HG03520 (cell line): ENCODE results near the gene UGT8.
"Not testable (repeated sequence)": the region's sequence is repeated elsewhere in the genome, so short reads cannot be mapped to it uniquely, and the experiment has no call there.

ENCODE experiments used
- ATAC-seq: cut with Tn5 transposase; IDR thresholded peaks from one replicate; pipeline ENCODE4 v1.9.1; 2021; ENCODE audit warnings: mild to moderate bottlenecking, moderate library complexity; ENCODE audit not compliant: unreplicated experiment

UGT8 gene

GRCh38 chr4:114598191-114599121, at the start of gene UGT8:
Gene UGT8, plus strand, starts transcription at chr4:114598807. Its CDS starts 24,074 bp downstream, at chr4:114622881.
- peak; percentile 38 for ATAC-seq

DNA sequence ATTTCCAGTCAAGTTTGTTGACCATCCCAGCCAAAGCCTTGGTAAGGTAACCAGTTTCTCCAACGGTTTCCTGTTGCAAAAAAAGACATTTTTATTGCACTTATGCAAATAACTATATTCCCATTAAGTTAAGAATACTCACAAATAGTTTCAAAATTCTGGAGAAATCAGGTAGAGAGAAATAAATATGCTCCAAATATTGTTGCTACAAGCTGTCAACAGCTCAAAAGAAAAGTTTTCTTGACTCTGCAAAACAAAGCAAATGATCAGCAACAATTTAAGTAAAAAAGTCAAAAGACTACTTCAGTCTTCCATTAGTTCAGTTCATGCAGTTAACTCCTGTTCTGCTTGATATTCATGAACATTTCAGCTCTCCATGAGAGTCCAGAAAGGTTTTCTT, 49.0 kb upstream of the UGT8 start:
- no peak for ATAC-seq

- ATAC-seq: no peak
Observed at GRCh38 chr4:114558446-114559020, 40.1 kb upstream of the UGT8 start.

DNA sequence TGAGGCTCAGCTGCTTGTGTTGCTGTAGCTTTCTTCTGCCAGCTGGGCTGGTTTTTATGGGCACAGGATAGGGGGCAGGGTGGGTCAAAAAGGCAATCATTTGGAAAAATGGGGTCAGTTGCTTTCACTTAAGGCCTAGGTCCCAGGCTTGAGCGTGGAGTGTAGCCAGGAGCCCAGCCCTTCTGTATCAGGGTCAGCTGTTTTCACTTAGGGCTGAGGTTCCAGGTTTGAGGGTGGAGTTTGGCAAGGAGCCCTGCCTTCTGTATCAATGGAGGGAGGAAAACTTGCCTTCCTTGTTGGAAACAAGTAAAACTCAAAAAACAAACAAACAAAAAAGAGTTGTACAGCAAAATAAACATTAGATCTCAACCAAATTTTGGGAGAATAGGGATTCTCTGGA, 37.0 kb upstream of the UGT8 start:
- ATAC-seq: no peak

GRCh38 chr4:114562176-114562904, 36.3 kb upstream of the UGT8 start:
- ATAC-seq: no peak

DNA sequence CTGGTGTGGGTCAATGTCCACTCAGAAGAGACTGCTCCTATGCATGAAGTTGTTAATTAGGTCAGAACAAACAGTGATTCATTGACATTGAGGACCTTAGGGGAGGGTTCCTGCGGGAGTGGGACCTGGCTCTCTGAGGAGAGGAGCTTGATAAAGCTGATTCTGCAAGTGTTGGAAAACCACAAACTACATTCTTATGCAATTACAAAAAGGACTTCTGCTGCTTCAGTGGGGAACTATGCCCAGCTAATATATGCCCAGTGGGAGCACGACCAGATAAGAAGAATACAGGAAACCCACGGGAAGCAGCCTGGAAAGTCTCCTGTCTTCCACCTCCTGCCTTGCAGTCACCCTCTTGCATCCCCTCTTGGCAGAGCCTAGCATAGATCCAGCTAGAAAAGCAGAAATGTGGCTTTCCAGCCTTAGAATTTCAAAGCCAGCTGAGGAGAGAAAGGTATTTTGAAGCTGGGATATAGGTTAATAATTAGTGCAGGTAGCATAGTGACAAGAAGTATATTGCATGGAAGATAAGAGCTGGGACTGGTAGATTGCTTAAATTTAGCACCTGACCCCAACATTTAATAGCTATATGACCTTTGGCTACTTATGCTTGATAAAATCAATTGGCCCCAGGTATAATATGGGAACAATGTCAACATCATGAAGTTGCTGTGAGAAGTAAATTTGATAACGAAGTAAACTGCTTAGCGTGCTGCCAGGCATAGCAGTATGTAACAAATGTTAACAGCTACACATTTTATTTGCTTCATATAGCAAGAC, 34.9 kb upstream of the UGT8 start:
- no peak for ATAC-seq

DNA sequence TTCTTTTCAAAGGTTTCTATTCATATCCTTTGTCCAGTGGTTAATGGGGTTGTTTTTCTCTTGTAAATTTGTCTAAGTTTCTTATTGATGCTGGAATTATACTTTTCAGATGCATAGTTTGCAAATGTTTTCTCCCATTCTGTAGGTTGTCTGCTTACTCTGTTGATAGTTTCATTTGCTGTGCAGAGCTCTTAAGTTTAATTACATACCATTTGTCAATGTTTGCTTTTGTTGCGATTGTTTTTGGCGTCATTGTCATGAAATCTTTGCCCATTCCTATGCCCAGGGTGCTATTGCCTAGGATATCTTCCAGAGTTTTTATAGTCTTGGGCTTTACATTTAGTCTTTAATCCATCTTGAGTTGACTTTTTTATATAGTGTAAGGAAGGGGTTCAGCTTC, 21.2 kb upstream of the UGT8 start:
- no peak for ATAC-seq

DNA sequence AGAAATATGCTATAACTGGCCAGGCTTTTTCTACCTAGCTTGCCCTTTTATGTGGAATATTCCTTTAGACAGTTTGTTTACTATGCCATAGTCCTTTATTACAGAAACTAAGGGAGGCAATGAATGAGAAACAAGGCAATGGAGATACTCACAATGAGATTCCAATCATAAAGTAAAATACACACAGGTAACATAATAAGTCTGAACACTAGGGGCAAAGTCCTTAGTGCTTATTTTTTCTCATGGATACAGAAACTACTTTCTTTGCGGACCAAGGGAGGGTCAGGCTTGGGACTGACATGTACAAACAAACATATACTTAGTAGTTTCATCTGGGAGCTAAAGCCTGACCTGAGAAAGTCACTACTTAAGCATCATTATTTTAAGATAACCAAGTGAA, 16.0 kb upstream of the UGT8 start:
- no peak for ATAC-seq

DNA sequence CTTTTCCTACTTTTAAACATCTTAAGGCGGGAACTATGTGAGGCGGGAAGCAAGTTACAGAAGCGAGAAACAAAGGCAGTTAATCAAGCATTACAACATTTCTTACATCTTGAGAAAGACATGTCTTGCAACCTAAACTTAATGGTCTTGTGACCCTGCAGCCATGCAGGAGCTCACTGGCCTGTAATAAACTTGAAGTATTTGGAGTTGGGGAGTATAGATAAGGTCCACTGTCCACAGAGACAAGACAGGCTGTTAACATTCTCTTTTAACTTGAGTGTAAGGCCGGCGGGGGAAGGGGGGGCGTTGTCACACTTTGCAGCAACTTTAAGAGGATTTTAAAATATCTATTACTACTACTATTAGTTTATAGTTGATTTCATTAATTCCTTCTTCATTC, 10.3 kb upstream of the UGT8 start:
- no peak for ATAC-seq

GRCh38 chr4:114590360-114590759, 8.2 kb upstream of the UGT8 start:
- not testable (repeated sequence) for ATAC-seq

GRCh38 chr4:114593526-114593925, 5.1 kb upstream of the UGT8 start:
- ATAC-seq: no peak

DNA sequence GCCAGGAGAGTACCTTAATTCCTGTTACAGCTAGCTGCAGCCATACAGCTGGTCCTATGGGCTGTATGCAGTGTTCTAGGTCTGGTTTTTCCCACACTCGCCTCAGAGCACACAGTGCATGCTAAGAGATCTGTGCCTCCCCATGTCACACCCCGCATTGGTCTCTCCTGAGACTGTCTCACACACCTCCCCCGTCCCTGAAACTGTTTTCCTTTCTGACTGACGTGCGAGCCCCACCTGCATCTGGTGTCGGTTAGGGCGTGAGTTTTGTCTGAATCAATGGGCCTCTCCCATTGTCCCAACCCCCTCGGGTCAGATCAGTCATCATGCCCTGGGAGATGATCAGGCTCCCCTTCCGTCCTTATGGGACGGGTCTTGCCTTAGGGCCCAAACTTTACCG, 3.4 kb upstream of the UGT8 start:
- no peak for ATAC-seq

GRCh38 chr4:114595921-114596320, 2.7 kb upstream of the UGT8 start:
- no peak for ATAC-seq

DNA sequence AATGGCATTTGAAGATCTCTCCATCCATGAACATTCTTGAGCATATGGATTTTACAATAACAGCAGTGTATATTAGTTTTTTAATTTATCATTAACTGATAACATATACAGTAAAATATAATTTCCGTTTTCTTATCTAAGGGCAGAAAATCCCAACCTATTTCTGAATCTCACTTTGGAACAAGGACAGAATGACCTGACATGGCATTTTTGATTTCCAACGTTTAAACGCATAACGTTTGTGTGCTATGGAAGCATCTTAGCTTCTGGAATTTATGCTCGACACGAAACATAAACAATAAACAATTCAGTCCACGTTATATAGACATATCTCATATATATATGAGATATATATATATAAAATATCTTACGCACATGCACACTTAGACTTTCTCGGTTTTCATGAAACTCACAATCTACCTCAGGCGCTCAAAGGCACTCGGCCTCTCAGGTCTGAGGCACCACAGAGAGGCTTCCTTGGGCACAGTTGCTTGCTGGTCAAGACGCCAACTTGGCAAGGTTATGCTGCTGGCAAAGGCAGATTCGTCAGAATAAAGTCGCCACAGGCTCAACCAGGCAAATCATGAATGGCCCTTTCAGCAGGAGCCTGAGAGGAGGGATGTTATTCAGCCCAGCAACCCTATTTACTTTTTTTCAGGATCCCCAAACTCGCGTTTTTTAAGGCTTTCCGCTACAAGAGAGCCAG, 1.0 kb upstream of the UGT8 start:
- no peak for ATAC-seq

DNA sequence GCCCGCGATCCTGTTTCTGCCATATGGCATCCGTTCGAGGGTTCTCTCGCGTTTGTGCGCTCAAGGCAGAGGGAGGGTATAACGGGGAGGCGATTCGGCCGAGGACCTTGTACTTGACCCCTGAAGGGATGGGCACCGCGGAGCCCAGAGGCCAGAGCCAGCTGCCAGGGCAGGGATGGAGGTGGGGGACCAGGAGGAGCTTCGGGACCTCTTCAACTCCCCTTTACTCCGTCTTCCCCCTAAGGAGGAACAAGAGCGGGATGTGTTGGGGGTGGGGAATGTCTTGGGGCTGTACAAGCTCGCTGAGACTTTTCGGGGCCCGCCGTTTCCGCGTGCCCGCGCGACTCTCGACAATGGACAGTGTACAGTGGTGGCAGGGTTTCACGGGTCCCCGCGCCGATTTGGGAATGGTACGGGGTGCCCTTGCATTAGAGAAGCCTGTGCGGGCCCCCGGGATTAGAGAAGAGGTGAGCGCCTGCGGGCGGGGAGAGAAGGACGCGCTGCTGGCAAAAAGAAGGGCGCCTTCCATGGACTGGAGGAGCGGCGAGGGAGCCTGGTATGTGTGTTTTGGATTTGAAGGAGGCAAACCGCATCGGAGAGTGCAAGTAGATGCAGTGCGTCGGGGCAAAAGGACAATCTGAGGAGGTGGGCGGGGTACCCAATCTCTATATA, 760 bp downstream of the UGT8 start:
- ATAC-seq: no peak

DNA sequence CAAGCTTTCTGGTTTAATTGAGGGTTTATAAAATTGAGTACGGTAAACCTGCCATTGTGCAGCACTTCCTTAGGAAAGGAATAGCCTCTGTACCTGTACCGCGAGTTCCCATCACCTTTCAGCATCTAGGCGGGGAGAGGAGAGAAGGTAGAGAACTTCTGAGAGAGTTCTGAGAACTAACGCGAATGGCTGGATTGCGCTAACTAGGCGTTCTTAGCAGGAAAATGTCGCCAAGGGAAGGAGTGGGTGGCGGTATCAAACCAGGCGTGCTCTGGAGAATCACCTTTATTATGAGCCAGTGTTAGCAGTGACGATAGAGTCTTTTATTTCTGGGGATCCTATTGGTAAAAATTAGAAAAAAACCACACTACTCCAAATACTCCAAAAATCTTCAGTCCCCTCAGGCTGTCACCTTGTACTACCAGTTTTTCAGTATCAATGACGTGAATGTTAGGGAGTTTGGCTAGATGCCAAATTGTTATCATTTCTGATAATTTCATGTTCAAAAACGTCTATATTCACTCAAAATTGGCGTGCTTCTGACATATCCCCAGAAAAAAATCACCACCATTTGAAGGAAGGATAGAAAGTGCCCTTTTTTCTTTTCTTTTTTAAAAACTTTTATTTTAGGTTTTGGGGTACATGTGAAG, 1.4 kb downstream of the UGT8 start:
- no peak for ATAC-seq

- no peak for ATAC-seq
Observed at GRCh38 chr4:114600672-114601071, 2.1 kb downstream of the UGT8 start.

- ATAC-seq: no peak
Observed at GRCh38 chr4:114601304-114602052, 2.9 kb downstream of the UGT8 start.

- peak; percentile 96 for ATAC-seq
Observed at GRCh38 chr4:114603497-114603896, 4.9 kb downstream of the UGT8 start.
